WI38 (cell line): ENCODE results near the gene CRX.

Source experiments
- H3K4me3 ChIP-seq: 2 replicates; pipeline ENCODE4 v1.5.1; 2011; ENCODE audit warnings: low read depth, mild to moderate bottlenecking, control low read depth, low read length
- CTCF ChIP-seq: IDR thresholded peaks from 2 replicates; pipeline ENCODE4 v1.5.1; 2012; ENCODE audit warnings: low read depth, mild to moderate bottlenecking, control low read depth, low read length

Gene CRX

GRCh38 chr19:47891923-47892666 is 70.4 kb downstream of the CRX start:
- no peak overlapping the region for H3K4me3 ChIP-seq
- no peak for TF ChIP-seq CTCF
